ENCODE measurements around the gene ATP7B.

- TF ChIP-seq REST (IDR thresholded peaks at IDR 0.05; ENCODE audit: low read depth) (no peak), TAF1 (IDR thresholded peaks at IDR 0.05; ENCODE audit: low read depth) (no peak), CREB1 (IDR thresholded peaks at IDR 0.05; ENCODE audit: low read depth) (no peak), EP300 (IDR thresholded peaks at IDR 0.05; ENCODE audit: borderline replicate concordance) (no peak)
- TF ChIP-seq, protein P1, sequence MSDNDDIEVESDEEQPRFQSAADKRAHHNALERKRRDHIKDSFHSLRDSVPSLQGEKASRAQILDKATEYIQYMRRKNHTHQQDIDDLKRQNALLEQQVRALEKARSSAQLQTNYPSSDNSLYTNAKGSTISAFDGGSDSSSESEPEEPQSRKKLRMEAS (IDR thresholded peaks at IDR 0.05), result no peak
Measured at GRCh38 chr13:51967482-51968446, 43.5 kb downstream of the ATP7B start.
